T-cell (primary cell): ENCODE measurements around the gene SF3A1. TPM values are rescaled to one million over a fixed set of nuclear protein-coding genes. Genes with fewer than 3 reads are reported as not detected.
"Not testable (repeated sequence)": the region's sequence is repeated elsewhere in the genome, so short reads cannot be mapped to it uniquely, and the experiment has no call there.

Experiments used
- ATAC-seq, 4 experiments: fragments of 200-7000 bp in 3 of 4; fragments of 150-1000 bp in 1 of 4; cut with Tn5 transposase; replicated peaks in 1 of 4; 1 replicate in 3 of 4; 2 replicates in 1 of 4; pipeline ENCODE4 v1.10.0; 2021; ENCODE audit warnings: moderate library complexity in 3 of 4, mild to moderate bottlenecking in 2 of 4, moderate number of reproducible peaks in 1 of 4
- CTCF ChIA-PET, 2 donors: fragments of 300-600 bp; sonication (Branson Sonifier 250); formaldehyde crosslinking; loops; one replicate each; lab custom pipeline; 2022; ENCODE audit warnings: antibody characterized with exemption in 2 of 2; lab: Charles Lee
- POLR2A ChIA-PET, 2 donors: fragments of 300-600 bp; sonication (Branson Sonifier 250); formaldehyde crosslinking; loops; one replicate each; lab custom pipeline; 2022; ENCODE audit warnings: antibody characterized with exemption in 2 of 2; lab: Charles Lee
- DNase-seq, 35 experiments: peaks; one replicate each; pipeline versions ENCODE4 v3.0.0 to v3.0.0-alpha.2; 2013 to 2023
- H3K27ac ChIP-seq: one replicate; pipeline ENCODE4 v1.5.1; 2013; ENCODE audit warnings: low read length
- H3K27me3 ChIP-seq, 2 experiments: replicated peaks in 1 of 2; 1 replicate in 1 of 2; 2 replicates in 1 of 2; pipeline versions ENCODE4 v1.6.1 to v1.7.0; 2013; ENCODE audit warnings: low read length in 1 of 2, mixed read lengths in 1 of 2; ENCODE audit not compliant: control insufficient read depth in 2 of 2, insufficient read depth in 2 of 2; ENCODE audit errors: extremely low read depth in 1 of 2
- H3K36me3 ChIP-seq, 2 donors: 1 replicate in 1 of 2; 2 replicates in 1 of 2; pipeline versions ENCODE4 v1.6.1 to v1.7.0; 2013; ENCODE audit warnings: low read length in 1 of 2; ENCODE audit not compliant: control insufficient read depth in 2 of 2, insufficient read depth in 1 of 2; ENCODE audit errors: extremely low read depth in 1 of 2
- H3K4me1 ChIP-seq, 2 experiments: 1 replicate in 1 of 2; 2 replicates in 1 of 2; pipeline versions ENCODE4 v1.6.1 to v1.7.0; 2013; ENCODE audit warnings: low read length in 2 of 2, mixed read lengths in 1 of 2; ENCODE audit not compliant: insufficient read depth in 2 of 2, control insufficient read depth in 1 of 2; ENCODE audit errors: extremely low read depth in 1 of 2
- H3K4me3 ChIP-seq, 2 donors: 1 replicate in 1 of 2; 2 replicates in 1 of 2; pipeline versions ENCODE4 v1.5.1 to v1.7.0; 2013; ENCODE audit warnings: mild to moderate bottlenecking in 2 of 2, low read length in 1 of 2, moderate library complexity in 1 of 2; ENCODE audit not compliant: control insufficient read depth in 1 of 2; ENCODE audit errors: extremely low read depth in 1 of 2
- H3K9me3 ChIP-seq: 2 replicates; pipeline ENCODE4 v1.7.0; 2013
- H3K27ac Mint-ChIP-seq, 2 donors: one replicate each; pipeline ENCODE4 v1.8.0; 2020 to 2021; ENCODE audit warnings: mild to moderate bottlenecking in 2 of 2, mixed read lengths in 2 of 2
- H3K27me3 Mint-ChIP-seq, 2 donors: one replicate each; pipeline ENCODE4 v1.8.0; 2021 to 2022; ENCODE audit warnings: mixed read lengths in 2 of 2
- H3K36me3 Mint-ChIP-seq: one replicate; pipeline ENCODE4 v1.8.0; 2021; ENCODE audit warnings: mixed read lengths
- H3K4me1 Mint-ChIP-seq, 3 donors: one replicate each; pipeline ENCODE4 v1.8.0; 2020 to 2022; ENCODE audit warnings: mixed read lengths in 3 of 3, mild to moderate bottlenecking in 1 of 3
- H3K4me3 Mint-ChIP-seq, 3 donors: one replicate each; pipeline ENCODE4 v1.8.0; 2020 to 2022; ENCODE audit warnings: mild to moderate bottlenecking in 3 of 3, mixed read lengths in 3 of 3, moderate library complexity in 3 of 3
- H3K9me3 Mint-ChIP-seq, 3 donors: one replicate each; pipeline ENCODE4 v1.8.0; 2020 to 2022; ENCODE audit warnings: mixed read lengths in 3 of 3
- WGBS: methylation state at CpG from one replicate; pipeline ENCODE4 v1.1.5; 2013; ENCODE audit warnings: missing lambda C conversion rate; ENCODE audit not compliant: insufficient coverage; 5-methylcytosine and 5-hydroxymethylcytosine counted together
- total RNA-seq, 35 experiments: library from RNA in 6 of 35; stranded (reverse) in 6 of 35; fragments of 120-200 nt in 1 of 35; gene quantifications; one replicate each; pipeline versions ENCODE4 v1.2.1 to v1.2.4 and lab custom pipeline; 2013 to 2026

The SF3A1 gene
- total RNA-seq, 5 donors from 2014 or later (not counting 1 experiment from before 2014, with no cell fraction given) = 272 to 323 (median 292) TPM

DNA sequence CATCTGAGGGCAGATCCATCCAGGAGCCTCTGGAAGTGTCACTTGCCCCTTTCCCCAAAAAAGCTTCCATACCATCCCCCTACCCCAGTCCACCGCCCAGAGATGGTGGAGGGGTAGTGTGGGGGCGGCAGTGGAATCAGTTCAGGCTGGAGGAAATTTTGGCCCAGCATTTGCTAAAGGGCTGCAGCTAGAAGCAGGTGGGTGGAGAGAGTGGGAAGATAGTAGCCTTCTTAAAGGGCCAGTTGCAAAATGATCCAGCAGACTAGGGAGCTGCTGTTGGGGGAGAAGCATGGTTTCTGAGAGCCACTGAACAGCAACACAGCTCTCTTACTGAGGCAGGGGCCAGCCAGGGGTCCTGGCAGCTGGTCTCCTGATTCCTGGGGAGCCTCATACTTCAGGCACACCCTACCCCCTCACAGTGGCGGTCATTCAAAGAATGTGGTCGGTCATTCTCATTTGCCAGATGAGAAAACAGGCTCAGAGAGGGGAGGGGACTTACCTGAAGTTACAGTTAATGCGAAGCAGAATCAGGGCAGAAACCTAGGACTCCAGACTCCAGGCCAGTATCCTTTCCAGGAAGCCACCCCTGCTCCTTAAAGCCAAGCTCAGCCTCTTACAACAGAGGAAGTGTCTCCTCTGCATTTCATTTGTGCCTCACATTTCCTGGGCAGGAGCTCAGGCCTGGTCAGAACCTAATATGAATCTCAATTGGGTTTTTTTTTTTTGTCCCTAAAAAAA lies 45.5 kb upstream of the SF3A1 start:
- no peak for DNase-seq
- H3K27ac Mint-ChIP-seq = peak overlapping the region in 1 of 2 donors; percentile 28
- CTCF ChIA-PET = interaction anchor here in 1 of 2 donors (0.6 to 0.9 kb wide), 2 partner anchors 10 to 200 kb away, joined by 3 to 4 read pairs; no protein-coding TSS in a partner anchor

DNA sequence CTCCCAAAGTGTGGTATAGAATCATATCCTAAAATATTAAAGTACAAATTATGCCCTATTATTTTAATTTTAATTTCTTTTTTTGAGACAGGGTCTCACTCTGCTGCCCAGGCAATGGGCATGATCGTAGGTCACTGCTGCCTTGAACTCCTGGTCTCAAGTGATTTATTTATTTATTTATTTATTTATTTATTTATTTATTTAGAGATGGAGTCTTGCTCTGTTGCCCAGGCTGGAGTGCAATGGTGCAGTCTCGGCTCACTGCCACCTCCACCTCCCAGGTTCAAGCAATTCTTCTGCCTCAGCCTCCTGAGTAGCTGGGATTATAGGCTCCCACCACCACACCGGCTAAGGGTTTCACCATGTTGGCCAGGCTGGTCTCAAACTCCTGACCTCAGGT lies 44.3 kb upstream of the SF3A1 start:
- peaks cover 19 to 32% of the 10 kb centered on the region in 2 experiments for H3K4me1 ChIP-seq
- H3K27me3 ChIP-seq = peaks cover 0 to 28% of the 10 kb centered on the region in 2 experiments
- H3K4me3 ChIP-seq, H3K4me3 Mint-ChIP-seq, H3K27ac Mint-ChIP-seq, H3K27ac ChIP-seq, DNase-seq, H3K9me3 ChIP-seq, POLR2A ChIA-PET, H3K36me3 Mint-ChIP-seq, H3K27me3 Mint-ChIP-seq, H3K36me3 ChIP-seq, H3K9me3 Mint-ChIP-seq, ATAC-seq: not testable (repeated sequence)
- CTCF ChIA-PET = interaction anchor here in 1 of 2 donors (0.7 kb wide), 1 partner anchor 383 kb away, joined by 3 read pairs; no protein-coding TSS in a partner anchor
- WGBS = no CpG with 5 or more reads among the region's 3 CpGs
- peaks cover 26 to 29% (median 27%) of the 10 kb centered on the region in 3 donors for H3K4me1 Mint-ChIP-seq

More for the DNA sequence above, 45.5 kb upstream of the SF3A1 start:
- POLR2A ChIA-PET = interaction anchor here (0.6 kb wide), 3 partner anchors 10 to 83 kb away, joined by 3 to 6 read pairs (median 6); no protein-coding TSS in a partner anchor
- H3K27me3 Mint-ChIP-seq = peaks cover 0 to 4% of the 10 kb centered on the region in 2 donors
- ATAC-seq = no peak
- peaks cover 10% of the 10 kb centered on the region for H3K36me3 Mint-ChIP-seq
- peaks cover 12 to 20% of the 10 kb centered on the region in 2 experiments for H3K4me1 ChIP-seq
- H3K4me1 Mint-ChIP-seq = peaks cover 18 to 20% (median 19%) of the 10 kb centered on the region in 3 donors
- H3K4me3 ChIP-seq = no peak overlapping the region
- peaks cover 0 to 18% of the 10 kb centered on the region in 2 experiments for H3K27me3 ChIP-seq
- peaks cover 3 to 5% of the 10 kb centered on the region in 2 donors for H3K36me3 ChIP-seq
- no peaks in the 10 kb centered on the region for H3K9me3 ChIP-seq
- no peak overlapping the region for H3K4me3 Mint-ChIP-seq
- H3K9me3 Mint-ChIP-seq = no peaks in the 10 kb centered on the region
- H3K27ac ChIP-seq = no peak overlapping the region
- WGBS = 90% methylated on average over 2 of the region's 5 CpGs

- peaks cover 0 to 34% of the 10 kb centered on the region in 2 experiments for H3K27me3 ChIP-seq
- Mint-ChIP-seq H3K36me3 (peaks cover 2% of the 10 kb centered on the region), H3K9me3 (no peaks in the 10 kb centered on the region), H3K27me3 (peaks cover 0 to 7% of the 10 kb centered on the region in 2 donors), H3K27ac (peak overlapping the region in 1 of 2 donors; percentile 87), H3K4me3 (no peak overlapping the region), H3K4me1 (peaks cover 32 to 36% (median 32%) of the 10 kb centered on the region in 3 donors)
- H3K36me3 ChIP-seq = no peaks in the 10 kb centered on the region
- DNase-seq (no peak), ATAC-seq (no peak)
- no CpG with 5 or more reads among the region's 1 CpG for WGBS
- H3K27ac ChIP-seq = no peak overlapping the region
- ChIA-PET CTCF (no interaction called here), POLR2A (interaction anchor here (0.6 kb wide), 3 partner anchors 20 to 85 kb away, joined by 3 to 8 read pairs (median 4); no protein-coding TSS in a partner anchor)
- H3K4me3 ChIP-seq = no peak overlapping the region
- H3K4me1 ChIP-seq = peaks cover 21 to 34% of the 10 kb centered on the region in 2 experiments
- H3K9me3 ChIP-seq = no peaks in the 10 kb centered on the region
Measured at GRCh38 chr22:30400159-30400558, 43.5 kb upstream of the SF3A1 start.

- Histone ChIP-seq H3K4me3 (no peak overlapping the region), H3K27me3 (peaks cover 0 to 37% of the 10 kb centered on the region in 2 experiments), H3K27ac (no peak overlapping the region), H3K9me3 (no peaks in the 10 kb centered on the region), H3K4me1 (peaks cover 21 to 34% of the 10 kb centered on the region in 2 experiments), H3K36me3 (no peaks in the 10 kb centered on the region)
- H3K27me3 Mint-ChIP-seq = peaks cover 0 to 7% of the 10 kb centered on the region in 2 donors
- H3K4me1 Mint-ChIP-seq = peaks cover 32 to 36% (median 32%) of the 10 kb centered on the region in 3 donors
- peaks cover 2% of the 10 kb centered on the region for H3K36me3 Mint-ChIP-seq
- ATAC-seq (no peak), DNase-seq (no peak)
- CTCF ChIA-PET = no interaction called here
- H3K27ac Mint-ChIP-seq = peak overlapping the region in 1 of 2 donors; percentile 87
- H3K4me3 Mint-ChIP-seq = no peak overlapping the region
- POLR2A ChIA-PET = interaction anchor here in 1 of 2 donors (0.6 kb wide), 1 partner anchor 23 kb away, joined by 3 read pairs; no protein-coding TSS in a partner anchor
- 85% methylated on average over 2 of the region's 5 CpGs for WGBS
- no peaks in the 10 kb centered on the region for H3K9me3 Mint-ChIP-seq
Measured at GRCh38 chr22:30399718-30400117, 43.0 kb upstream of the SF3A1 start.

GRCh38 chr22:30398685-30399680 lies 42.3 kb upstream of the SF3A1 start:
- Histone ChIP-seq H3K27me3 (peaks cover 0 to 39% of the 10 kb centered on the region in 2 experiments), H3K27ac (peak overlapping the region; percentile 10), H3K4me3 (peak overlapping the region; percentile 2 to 67), H3K9me3 (no peaks in the 10 kb centered on the region), H3K36me3 (no peaks in the 10 kb centered on the region), H3K4me1 (peaks cover 21 to 34% of the 10 kb centered on the region in 2 experiments)
- peaks cover 2% of the 10 kb centered on the region for H3K36me3 Mint-ChIP-seq
- H3K9me3 Mint-ChIP-seq = no peaks in the 10 kb centered on the region
- ATAC-seq (peak in 2 of 4 experiments; percentile 14 to 29), DNase-seq (peak in 1 of 35 experiments; percentile 37)
- peak overlapping the region; percentile 77 to 87 (median 83) for H3K4me3 Mint-ChIP-seq
- 42% methylated on average over 7 of the region's 25 CpGs for WGBS
- ChIA-PET POLR2A (interaction anchor here (0.6 to 3.8 kb wide), 5 partner anchors 15 to 50 kb away, joined by 4 to 21 read pairs (median 4); no protein-coding TSS in a partner anchor), CTCF (interaction anchor here (0.6 to 1.2 kb wide), 4 partner anchors 9 to 110 kb away, joined by 3 read pairs; partner anchors contain the start of gene CASTOR1 (in 1 of the 2))
- peaks cover 0 to 7% of the 10 kb centered on the region in 2 donors for H3K27me3 Mint-ChIP-seq
- peaks cover 32 to 36% (median 33%) of the 10 kb centered on the region in 3 donors for H3K4me1 Mint-ChIP-seq
- H3K27ac Mint-ChIP-seq = peak overlapping the region; percentile 84 to 87
